SU-DHL-6 (cell line): Measurements from ENCODE around the gene TPR.

ENCODE experiments used
- H2AFZ ChIP-seq: fragments of 200-600 bp; sonication (generic); 2 replicates; pipeline ENCODE4 v1.6.1; 2014; ENCODE audit warnings: low read depth, mild to moderate bottlenecking, moderate library complexity, mixed read lengths, antibody characterized with exemption, low read length; ENCODE audit not compliant: severe bottlenecking
- H3F3A ChIP-seq: fragments of 200-600 bp; shearing (Covaris generic); 2 replicates; pipeline ENCODE4 v1.6.0; 2016; ENCODE audit warnings: antibody characterized with exemption, mild to moderate bottlenecking; ENCODE audit not compliant: insufficient read depth
- H3K27ac ChIP-seq: fragments of 200-600 bp; sonication (generic); 2 replicates; pipeline ENCODE4 v1.5.1; 2016; ENCODE audit warnings: low read depth, mild to moderate bottlenecking, low read length, moderate library complexity, mixed read lengths
- H3K27me3 ChIP-seq: fragments of 200-600 bp; sonication (generic), shearing (Covaris generic); 2 replicates; pipeline ENCODE4 v1.6.0; 2014; ENCODE audit warnings: mild to moderate bottlenecking, low read length
- H3K36me3 ChIP-seq: fragments of 200-600 bp; sonication (generic); 2 replicates; pipeline ENCODE4 v1.6.1; 2014; ENCODE audit warnings: mild to moderate bottlenecking, low read length, mixed read lengths
- H3K4me2 ChIP-seq: fragments of 300-600, 200-600 bp; shearing (Covaris generic), sonication (generic); 2 replicates; pipeline ENCODE4 v1.6.0; 2014; ENCODE audit warnings: low read length, low read depth, mild to moderate bottlenecking; ENCODE audit not compliant: poor library complexity, severe bottlenecking
- H3K4me3 ChIP-seq: fragments of 200-600 bp; sonication (generic); 2 replicates; pipeline ENCODE4 v1.5.1; 2014; ENCODE audit warnings: antibody characterized with exemption, low read length, mild to moderate bottlenecking, mixed read lengths; ENCODE audit not compliant: insufficient read depth, poor library complexity, severe bottlenecking
- H3K79me2 ChIP-seq: fragments of 200-600 bp; sonication (generic); 2 replicates; pipeline ENCODE4 v1.6.1; 2014; ENCODE audit warnings: mild to moderate bottlenecking, low read length, moderate library complexity; ENCODE audit not compliant: insufficient read depth
- H3K9ac ChIP-seq: fragments of 200-600 bp; sonication (generic); 2 replicates; pipeline ENCODE4 v1.7.0; 2014; ENCODE audit warnings: mild to moderate bottlenecking, low read length
- H3K9me2 ChIP-seq: fragments of 200-600 bp; sonication (generic); replicated peaks from 2 replicates; pipeline ENCODE4 v1.6.1; 2014; ENCODE audit warnings: low read length; ENCODE audit not compliant: insufficient read depth
- H3K9me3 ChIP-seq: fragments of 200-600 bp; sonication (generic); 2 replicates; pipeline ENCODE4 v1.6.1; 2014; ENCODE audit warnings: low read length, mixed read lengths; ENCODE audit not compliant: insufficient read depth
- H4K20me1 ChIP-seq: fragments of 200-600 bp; sonication (generic); 2 replicates; pipeline ENCODE4 v1.6.1; 2014; ENCODE audit warnings: low read depth, mild to moderate bottlenecking, antibody characterized with exemption, low read length, moderate library complexity, mixed read lengths
- EZH2phosphoT487 ChIP-seq: fragments of 200-600 bp; sonication (generic), shearing (Covaris generic); conservative IDR thresholded peaks from 2 replicates; pipeline ENCODE4 v1.6.1; 2018; ENCODE audit warnings: mild to moderate bottlenecking, antibody characterized with exemption, low read length, moderate library complexity, mixed read lengths
- TF ChIP-seq, protein P1 (sequence below): fragments of 200-600 bp; sonication (generic); IDR thresholded peaks from one replicate; pipeline ENCODE4 v1.5.1; 2017; ENCODE audit warnings: antibody characterized with exemption, mild to moderate bottlenecking, low read length, moderate library complexity; ENCODE audit not compliant: insufficient read depth, poor library complexity, severe bottlenecking

The TPR gene

GRCh38 chr1:186300056-186300455, 75.0 kb downstream of the TPR start:
- H3F3A ChIP-seq: no peaks in the 10 kb centered on the region
- H3K4me2 ChIP-seq: no peak overlapping the region
- H3K79me2 ChIP-seq: no peaks in the 10 kb centered on the region
- no peak overlapping the region for H3K9ac ChIP-seq
- H4K20me1 ChIP-seq: no peaks in the 10 kb centered on the region
- H3K4me3 ChIP-seq: no peak overlapping the region
- TF ChIP-seq EZH2phosphoT487: no peak
- no peaks in the 10 kb centered on the region for H3K27me3 ChIP-seq
- H3K9me3 ChIP-seq: no peaks in the 10 kb centered on the region
- no peak overlapping the region for H2AFZ ChIP-seq
- H3K27ac ChIP-seq: no peak overlapping the region
- H3K9me2 ChIP-seq: no peaks in the 10 kb centered on the region
- no peaks in the 10 kb centered on the region for H3K36me3 ChIP-seq

GRCh38 chr1:186299570-186299969, 75.5 kb downstream of the TPR start:
- Histone ChIP-seq H3K9me3 (no peaks in the 10 kb centered on the region), H3K36me3 (no peaks in the 10 kb centered on the region), H3K27ac (no peak overlapping the region), H3K4me2 (no peak overlapping the region), H3K9me2 (no peaks in the 10 kb centered on the region), H4K20me1 (no peaks in the 10 kb centered on the region), H3K79me2 (no peaks in the 10 kb centered on the region), H3K27me3 (no peaks in the 10 kb centered on the region), H3K9ac (no peak overlapping the region), H3F3A (no peaks in the 10 kb centered on the region), H2AFZ (no peak overlapping the region), H3K4me3 (no peak overlapping the region)
- no peak for TF ChIP-seq EZH2phosphoT487
- TF ChIP-seq, protein P1, sequence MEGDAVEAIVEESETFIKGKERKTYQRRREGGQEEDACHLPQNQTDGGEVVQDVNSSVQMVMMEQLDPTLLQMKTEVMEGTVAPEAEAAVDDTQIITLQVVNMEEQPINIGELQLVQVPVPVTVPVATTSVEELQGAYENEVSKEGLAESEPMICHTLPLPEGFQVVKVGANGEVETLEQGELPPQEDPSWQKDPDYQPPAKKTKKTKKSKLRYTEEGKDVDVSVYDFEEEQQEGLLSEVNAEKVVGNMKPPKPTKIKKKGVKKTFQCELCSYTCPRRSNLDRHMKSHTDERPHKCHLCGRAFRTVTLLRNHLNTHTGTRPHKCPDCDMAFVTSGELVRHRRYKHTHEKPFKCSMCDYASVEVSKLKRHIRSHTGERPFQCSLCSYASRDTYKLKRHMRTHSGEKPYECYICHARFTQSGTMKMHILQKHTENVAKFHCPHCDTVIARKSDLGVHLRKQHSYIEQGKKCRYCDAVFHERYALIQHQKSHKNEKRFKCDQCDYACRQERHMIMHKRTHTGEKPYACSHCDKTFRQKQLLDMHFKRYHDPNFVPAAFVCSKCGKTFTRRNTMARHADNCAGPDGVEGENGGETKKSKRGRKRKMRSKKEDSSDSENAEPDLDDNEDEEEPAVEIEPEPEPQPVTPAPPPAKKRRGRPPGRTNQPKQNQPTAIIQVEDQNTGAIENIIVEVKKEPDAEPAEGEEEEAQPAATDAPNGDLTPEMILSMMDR: no peak

GRCh38 chr1:186298851-186299250, 76.2 kb downstream of the TPR start:
- no peaks in the 10 kb centered on the region for H3K9me2 ChIP-seq
- H3K4me2 ChIP-seq: no peak overlapping the region
- H2AFZ ChIP-seq: no peak overlapping the region

DNA sequence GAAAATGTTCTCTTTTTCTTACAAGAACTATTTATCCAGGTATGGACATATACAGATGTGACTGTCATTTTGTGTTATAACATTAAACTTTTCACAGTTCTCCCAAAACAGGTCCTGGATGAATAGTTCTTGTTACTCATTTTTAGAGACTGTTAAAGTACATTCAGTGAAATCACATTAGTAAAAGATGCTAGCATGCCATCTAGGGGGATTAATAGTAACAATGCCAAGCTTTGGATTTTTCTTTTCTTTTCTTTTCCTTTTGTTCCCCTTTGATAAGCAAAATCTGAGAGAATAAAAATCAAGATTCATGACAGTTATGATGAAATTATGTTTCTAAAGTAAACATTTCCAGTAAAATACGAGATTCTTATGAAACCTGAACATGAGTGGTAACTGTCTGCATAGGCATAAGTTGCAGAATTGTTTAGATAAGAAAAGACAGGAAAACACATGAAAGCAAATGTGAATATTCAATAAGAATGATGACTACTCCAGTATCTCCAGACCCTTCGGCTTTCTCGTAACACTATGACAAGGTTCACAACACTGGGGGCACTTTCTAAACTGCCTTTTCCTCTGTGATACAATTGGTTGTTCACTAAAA, 77.5 kb downstream of the TPR start:
- Histone ChIP-seq H2AFZ (no peak overlapping the region), H3K27me3 (no peaks in the 10 kb centered on the region), H3K79me2 (no peaks in the 10 kb centered on the region), H3K9me3 (no peaks in the 10 kb centered on the region), H3K27ac (no peak overlapping the region), H3K36me3 (no peaks in the 10 kb centered on the region), H3K9ac (no peak overlapping the region), H3F3A (no peaks in the 10 kb centered on the region), H3K9me2 (no peaks in the 10 kb centered on the region), H4K20me1 (no peaks in the 10 kb centered on the region), H3K4me2 (no peak overlapping the region), H3K4me3 (no peak overlapping the region)
- TF ChIP-seq EZH2phosphoT487: no peak
- TF ChIP-seq, protein P1: no peak

More at GRCh38 chr1:186298851-186299250, 76.2 kb downstream of the TPR start:
- H3K27ac ChIP-seq: no peak overlapping the region
- H3K4me3 ChIP-seq: no peak overlapping the region
- no peaks in the 10 kb centered on the region for H3F3A ChIP-seq
- H3K36me3 ChIP-seq: no peaks in the 10 kb centered on the region
- H3K9ac ChIP-seq: no peak overlapping the region
- H3K79me2 ChIP-seq: no peaks in the 10 kb centered on the region
- TF ChIP-seq EZH2phosphoT487: no peak
- TF ChIP-seq, protein P1: no peak
- no peaks in the 10 kb centered on the region for H3K9me3 ChIP-seq
- H4K20me1 ChIP-seq: no peaks in the 10 kb centered on the region
- H3K27me3 ChIP-seq: no peaks in the 10 kb centered on the region
